Stimulated activated CD8-positive, alpha-beta memory T cell treated with anti-CD3 and anti-CD28 coated beads, Interleukin-7, amount 100 ng/mL, for 48 hours (primary cell): Measurements from ENCODE around the gene C2CD2.

ENCODE experiments used
- DNase-seq, 2 donors: peaks; one replicate each; pipeline ENCODE4 v3.0.0-alpha.2; 2020; ENCODE audit warnings: low read depth in 1 of 2; ENCODE audit errors: extremely low read depth in 1 of 2

C2CD2 gene

DNA sequence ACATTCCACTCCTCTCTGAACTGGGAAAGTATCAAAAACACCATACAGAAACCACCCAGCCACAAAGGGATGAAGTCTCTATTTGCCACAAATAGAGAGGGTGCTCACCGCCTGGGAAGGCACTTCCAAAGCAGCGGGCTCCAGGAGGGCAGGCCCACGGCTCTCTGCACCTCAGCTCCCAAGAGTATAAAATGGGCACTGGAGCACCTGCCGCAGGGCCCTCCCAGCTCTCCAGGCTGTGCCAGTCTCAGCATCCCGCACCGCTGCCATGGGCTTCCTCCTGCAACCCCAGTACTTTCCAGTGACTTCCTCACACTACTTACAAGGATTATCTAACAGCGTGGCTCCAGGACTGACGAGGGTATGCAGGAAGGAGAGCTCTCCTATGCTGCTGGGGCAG is 14.4 kb downstream of the C2CD2 start:
- DNase-seq: no peak

DNA sequence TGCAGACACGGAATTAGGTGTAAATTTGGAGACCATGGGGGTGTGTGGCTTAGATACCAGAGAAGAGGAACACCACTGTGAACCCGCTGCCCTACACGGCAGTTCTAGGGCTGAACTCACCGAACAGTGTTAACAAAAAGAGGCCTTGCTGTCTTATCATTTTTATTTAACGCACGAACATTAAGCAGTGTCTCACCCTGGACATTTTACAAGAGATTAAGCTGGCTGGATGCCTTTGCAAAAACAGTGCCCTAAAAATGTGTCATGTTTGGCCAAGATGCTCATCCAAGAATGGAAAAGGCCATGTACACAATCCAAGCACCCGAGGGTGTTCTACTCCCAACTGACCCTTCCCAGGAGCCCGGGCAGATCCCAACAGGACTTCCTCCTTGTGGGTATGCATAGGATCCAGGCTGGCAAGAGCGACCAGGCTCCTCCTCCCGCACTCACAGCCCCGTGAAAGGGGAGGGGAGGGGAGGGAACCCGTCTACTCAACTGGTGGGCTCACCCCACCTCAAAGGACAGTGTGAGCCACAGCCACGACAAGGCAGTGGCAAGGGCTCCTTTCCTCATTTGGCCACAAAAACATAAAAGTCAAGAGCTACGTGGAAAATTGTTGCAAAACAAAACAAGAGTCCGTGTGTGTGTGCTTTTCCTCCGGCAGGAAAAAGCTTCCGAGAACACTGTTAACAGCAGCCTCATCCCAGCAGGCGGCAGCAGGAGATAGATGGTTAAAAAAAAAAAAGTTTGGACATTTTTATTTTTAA is 20.3 kb downstream of the C2CD2 start:
- DNase-seq: no peak

DNA sequence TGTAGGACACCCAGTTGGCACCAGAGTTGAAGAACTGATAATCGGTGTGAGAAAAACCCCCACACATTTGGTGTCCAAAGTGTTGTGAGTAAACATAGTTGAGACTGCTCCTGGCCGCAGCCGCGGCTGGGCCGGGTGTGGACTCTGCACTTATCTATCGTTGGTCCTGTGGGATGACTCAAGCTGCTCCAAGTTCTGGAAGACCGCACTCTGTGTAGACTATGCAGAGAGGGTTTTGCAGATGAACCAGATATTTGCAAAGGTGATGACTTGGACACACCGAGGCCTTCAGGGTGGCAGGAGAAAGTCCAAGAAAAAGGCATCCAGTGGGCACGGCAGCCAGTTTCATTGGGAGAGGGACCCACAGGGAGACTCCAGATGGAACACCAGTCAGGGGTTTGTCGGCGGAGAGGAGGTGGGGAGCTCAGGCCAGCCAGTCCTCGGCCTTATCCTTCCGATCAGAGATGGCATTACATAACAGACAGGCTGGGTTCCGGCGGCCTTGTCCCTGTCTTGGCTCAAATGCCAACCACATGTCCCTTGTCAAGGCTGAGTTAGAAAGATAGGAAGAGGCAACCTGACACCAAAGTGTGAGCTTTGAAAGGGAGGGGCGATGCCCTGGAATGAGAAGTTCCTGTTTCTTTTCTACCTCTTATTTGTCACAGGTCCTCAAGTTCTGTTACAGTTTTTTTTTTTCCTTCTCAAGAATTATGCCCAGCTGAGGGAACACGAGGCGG is 21.1 kb downstream of the C2CD2 start:
- DNase-seq: no peak

DNA sequence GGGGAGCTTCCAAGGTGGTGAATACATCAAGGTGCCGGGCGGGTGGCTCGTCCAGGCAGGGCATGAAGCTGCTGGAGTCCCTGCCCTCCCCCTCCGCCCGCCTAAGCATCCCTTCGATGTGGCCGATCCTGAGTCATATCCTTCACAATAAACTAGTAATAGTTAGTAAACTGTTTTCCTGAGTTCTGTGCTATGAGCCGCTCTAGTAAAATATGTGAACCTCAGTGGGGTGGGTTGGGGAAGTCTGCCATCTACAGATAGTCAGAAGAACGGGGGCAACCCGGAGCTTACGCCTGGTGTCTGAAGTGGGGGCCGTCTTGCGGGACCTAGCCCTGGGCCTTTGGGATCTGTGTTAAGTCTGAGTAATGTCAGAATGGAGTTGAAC is 21.6 kb downstream of the C2CD2 start:
- no peak for DNase-seq

DNA sequence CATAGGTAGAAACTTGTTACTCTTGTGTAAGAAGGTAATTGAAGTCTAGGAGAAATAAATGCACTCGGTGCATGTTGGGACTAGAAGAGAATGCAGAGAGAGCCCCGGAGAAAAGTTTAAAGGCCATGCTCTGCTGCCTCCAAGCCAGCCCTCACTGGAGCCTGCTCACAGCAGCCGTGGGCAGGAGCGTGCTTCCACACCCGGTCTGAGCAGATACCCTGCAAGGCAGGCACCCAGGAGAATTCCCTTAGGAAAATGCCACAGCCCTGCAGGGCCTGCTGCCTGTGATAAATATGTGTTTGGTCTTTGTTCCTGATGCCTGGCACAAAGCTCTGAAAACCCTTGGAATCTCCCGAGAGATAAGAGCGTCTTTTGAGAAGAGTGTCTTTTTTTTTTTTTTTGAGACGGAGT is 22.8 kb downstream of the C2CD2 start:
- DNase-seq: no peak

DNA sequence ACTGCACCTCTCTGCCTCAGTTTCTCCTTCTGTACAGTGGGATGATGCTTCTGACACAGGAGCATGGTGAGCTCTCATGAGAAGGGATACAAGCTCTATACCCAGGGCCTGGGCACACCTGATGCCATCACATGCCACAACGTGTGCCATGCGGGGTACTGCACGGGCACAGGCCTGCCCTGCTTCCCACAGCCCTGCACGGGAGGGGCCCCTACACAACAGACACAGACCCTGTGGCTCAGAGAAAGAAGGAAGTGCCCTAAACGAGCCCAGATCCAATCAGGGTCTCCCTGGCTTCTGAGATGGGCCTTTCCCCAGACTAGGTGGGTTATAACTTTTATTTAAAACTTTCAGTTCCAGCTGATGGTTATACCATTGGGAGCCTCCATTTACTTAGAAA is 24.6 kb downstream of the C2CD2 start:
- no peak for DNase-seq

DNA sequence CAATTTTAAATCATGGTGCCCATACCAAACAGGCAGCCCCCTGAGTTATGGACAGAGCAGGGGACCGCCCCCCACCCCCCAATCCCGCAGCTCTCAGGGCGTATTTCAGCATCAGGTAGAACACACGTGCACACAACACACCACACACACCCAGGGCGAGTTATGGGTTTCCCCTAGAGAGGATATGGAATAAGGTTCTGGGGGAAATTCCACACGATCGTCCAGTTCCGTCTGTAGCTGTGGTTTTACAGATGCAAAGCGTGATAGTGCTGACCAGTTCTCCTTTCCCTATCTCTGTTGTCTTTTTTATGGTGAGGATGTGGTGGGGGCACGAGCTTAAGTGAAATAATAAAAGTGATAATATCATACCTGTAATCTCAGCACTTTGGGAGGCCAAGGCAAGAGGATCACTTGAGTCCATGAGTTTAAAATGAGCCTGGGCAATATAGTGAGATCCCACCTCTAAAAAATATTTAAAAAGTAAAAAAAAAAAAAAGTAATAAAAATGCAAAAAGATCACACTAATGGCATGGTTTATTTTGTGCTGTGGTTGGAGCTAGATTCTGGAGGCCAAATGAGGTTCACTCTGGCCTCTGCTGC is 25.1 kb downstream of the C2CD2 start:
- DNase-seq: no peak

DNA sequence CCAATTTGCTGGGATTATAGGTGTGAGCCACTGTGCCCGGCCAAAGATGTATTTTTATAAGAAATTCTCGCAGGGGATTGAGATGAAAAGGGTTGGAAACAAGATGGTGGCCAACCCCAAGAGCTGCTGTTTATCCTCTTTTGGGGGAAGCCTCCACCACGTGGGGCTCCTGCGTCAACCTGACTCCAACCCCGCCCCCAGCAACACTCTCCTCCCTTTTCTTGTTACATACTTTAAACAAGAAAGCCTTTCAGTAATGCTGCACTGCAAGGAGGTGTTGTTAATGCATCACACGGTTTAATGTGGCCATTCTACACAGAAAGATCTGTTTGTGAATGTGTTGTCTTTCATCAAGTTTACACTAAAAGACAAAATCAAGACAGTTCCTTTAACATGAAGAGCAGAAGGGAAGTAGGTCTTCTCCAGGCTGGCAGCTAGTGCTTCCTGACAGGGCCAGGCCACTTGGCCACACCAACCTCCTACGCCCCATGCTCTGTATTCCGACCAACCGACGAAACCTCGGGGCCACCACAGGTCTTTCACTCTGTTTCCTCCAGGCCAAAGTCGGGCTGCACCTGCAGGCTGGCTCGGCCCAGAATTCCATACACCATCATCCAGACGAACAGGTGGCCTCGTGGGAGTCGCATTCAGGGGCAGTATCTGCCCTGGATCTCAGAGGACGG is 25.9 kb downstream of the C2CD2 start:
- DNase-seq: no peak

DNA sequence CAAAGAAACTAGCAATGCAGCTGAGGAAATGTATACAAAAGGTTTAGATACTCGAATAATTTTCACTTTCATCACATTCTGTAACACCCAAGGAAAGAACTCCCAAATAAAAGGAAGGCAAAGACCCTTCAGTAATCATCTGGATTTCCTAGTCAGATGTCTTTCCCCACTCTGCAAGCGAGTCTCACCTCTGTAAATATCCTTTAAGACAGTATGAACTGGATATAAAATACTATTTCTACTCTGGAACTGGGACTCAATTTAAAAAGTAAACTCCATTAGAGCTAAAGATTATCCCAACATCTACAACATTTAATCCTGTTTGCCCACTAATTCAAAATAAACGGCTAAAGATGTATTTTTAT is 27.0 kb downstream of the C2CD2 start:
- DNase-seq: no peak

DNA sequence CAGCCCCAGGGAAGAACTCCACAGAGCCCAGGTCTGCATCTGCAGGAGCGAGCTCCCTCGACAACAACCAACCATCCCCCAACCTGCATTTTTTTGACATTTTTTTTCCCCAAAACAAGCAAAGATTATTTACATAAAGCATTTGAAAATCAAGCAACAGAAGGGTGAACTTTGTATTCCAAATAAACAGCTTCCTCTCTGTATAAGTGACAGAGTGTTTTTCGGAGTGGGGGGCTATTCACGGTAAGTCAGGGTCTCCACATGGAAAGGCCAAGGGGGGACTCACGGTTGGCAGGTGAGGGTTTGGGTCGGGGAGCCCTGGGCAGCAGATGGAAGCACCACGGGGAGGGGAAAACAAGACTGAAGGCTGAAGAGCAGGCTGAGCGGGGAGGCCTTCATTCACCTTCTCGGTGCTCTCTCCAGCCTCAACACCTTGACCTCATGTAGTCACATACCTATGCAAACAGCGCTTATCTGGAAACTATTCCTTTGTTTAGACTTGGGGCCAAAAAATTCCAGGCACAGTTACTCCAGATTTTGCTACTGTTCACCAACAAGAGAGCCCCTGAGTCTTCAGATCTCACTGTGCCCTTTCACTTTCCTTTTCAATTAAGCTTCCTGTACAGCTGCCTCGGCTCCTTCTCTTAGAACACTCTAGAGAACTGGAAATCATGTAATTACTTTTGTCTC is 27.6 kb downstream of the C2CD2 start:
- DNase-seq: no peak

DNA sequence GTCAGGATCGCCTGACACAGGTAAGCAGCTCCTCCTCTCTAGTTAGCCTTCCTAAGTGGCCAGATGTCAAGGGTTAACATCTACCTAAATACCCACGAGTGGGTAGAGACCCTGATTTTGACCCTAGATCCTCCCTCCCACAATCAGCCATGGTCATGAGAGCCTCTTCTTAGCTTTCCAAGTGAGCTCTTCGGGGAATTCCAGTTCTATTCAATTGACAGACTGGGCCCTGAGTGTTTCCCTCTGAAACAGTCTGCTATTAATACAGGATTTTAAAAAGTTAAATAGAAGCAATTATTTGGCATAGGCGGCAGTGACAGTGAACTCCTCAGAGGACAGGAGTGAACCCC is 28.1 kb downstream of the C2CD2 start:
- DNase-seq: no peak

DNA sequence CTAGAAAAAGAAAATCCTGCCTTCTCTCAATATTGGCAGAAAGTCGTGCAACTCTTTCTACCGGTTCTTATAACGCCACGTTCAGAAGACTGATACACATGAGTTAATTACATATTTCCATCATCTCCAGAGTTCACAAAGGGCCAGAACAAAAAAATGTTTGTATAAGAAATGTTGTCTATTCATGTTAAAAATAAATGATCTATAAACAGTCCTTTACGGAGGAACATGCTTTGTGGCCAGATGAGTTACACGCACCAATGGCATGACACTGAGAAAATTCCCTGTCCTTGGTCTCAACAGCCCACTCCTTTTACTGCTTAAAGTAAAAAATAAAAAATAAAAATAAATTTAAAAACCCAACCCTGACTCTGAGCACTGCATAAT is 29.5 kb downstream of the C2CD2 start:
- no peak for DNase-seq

DNA sequence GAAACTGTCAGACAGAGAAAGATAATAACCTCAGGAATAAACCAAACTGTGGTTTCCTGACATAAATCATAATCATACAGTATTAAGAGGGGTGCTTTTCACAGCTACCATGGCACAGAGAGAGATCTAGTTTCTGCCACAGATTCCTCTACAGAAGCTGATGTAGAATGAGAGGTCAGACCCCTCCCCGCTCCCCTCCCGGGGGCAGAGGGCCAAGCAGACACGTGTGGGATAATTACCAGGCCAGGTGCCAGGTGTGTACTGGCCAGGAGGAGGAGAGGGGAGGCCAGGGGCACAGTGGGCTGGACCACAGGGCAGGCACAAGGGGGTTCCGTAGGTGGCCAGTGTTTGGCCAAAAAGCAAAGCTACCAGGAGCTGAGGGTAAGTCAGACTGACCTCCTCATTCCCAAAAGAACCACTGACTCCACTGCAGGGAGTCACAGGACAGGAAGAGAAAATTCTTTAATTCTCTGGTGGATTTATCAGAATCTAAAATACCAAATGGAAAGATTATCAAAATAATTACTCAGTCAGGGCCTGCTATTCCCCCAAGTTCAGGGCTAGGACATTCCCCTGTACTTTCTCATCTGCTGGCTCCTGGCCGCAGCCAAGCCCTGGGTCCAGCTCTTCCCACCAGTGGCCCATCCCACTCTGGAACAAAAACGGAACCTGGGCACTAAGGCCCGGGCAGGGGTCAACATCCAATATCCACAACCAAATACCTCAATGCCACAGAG is 30.0 kb downstream of the C2CD2 start:
- DNase-seq: no peak

DNA sequence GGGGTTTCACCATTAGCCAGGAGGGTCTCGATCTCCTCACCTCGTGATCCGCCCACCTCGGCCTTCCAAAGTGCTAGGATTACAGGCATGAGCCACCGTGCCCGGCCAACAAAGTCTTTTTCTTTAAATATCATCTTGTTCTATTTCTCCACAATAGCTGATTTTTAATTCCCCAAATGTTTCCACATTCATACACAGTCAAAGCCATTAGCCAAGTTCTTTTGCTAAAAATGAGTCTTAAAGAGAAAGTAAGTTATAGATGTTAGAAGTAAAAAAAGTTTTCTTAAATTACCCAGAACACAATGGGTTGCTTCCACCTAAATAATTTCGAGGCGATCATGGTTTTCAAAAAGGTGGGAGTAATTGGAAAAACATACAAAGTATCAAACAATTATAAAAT is 30.6 kb downstream of the C2CD2 start:
- no peak for DNase-seq

DNA sequence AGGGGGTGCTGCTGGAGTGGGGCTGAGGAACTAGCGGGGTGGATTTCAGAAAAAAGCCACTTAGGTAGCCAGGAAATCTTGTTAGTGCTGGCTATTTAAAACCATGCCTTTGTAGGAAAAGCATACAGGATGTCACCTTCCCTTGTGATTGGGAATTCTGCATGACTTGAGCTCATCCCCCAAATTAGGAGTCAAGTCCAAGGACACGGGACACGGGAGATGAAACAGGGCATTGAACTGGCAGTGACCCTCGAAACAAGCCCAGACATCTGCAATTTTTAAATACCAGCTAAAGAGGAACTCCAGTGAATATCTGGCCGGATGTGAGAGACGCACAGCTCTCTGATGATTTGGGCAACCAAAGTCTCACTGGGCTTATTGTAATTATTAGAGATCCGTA is 32.8 kb downstream of the C2CD2 start:
- no peak for DNase-seq

DNA sequence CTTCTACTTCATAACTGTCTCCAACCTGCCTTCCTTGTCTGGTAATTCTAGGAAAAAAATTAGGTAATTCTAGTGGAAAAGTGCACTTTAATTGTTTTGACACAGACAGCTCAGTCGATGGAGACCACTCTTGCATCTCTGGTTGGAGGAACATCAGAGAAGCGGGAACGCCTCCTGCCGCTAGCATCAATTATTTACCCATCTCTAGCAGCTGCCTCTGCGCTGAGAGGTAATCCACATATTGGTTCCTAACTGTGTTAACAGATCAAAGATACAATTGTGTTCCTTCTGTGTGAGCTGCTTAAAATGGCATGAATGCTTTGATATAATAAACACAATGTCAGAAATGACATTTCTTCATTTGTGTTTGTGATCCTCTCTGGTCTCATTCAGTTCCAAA is 33.3 kb downstream of the C2CD2 start:
- no peak for DNase-seq

DNA sequence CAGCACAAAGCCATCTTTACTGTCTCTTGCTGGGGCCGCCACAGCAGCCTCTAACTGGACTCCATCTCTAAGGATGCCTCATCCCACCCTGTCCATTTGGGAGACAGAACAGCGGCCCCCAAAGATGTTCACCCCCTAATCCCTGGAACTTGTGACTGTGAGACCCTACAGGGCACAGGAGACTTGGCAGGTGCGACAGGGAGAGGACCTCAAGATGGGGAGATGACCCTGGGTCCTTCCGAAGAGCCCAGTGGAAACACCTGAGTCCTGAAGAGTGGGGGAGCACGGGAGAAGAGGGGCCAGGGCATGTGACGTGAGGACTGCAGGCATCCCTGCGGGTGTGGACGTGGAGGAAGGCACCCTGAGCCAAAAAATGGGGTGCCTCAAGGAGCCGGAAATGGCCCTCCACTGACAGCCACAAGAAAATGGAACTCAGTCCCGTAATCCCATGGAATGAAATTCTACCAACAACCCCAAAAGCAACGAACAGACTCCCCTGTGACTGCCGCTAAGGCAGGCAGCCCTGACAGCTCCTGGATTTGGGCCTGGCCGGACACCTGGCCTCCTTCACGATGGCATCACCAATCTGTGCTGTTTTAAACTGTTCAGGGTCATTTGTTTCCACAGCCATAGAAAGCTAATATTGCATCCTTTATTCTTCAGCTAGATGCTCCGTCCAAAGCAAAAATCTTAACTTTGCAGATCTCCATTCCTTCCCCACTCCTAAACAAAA is 34.0 kb downstream of the C2CD2 start:
- DNase-seq: no peak

DNA sequence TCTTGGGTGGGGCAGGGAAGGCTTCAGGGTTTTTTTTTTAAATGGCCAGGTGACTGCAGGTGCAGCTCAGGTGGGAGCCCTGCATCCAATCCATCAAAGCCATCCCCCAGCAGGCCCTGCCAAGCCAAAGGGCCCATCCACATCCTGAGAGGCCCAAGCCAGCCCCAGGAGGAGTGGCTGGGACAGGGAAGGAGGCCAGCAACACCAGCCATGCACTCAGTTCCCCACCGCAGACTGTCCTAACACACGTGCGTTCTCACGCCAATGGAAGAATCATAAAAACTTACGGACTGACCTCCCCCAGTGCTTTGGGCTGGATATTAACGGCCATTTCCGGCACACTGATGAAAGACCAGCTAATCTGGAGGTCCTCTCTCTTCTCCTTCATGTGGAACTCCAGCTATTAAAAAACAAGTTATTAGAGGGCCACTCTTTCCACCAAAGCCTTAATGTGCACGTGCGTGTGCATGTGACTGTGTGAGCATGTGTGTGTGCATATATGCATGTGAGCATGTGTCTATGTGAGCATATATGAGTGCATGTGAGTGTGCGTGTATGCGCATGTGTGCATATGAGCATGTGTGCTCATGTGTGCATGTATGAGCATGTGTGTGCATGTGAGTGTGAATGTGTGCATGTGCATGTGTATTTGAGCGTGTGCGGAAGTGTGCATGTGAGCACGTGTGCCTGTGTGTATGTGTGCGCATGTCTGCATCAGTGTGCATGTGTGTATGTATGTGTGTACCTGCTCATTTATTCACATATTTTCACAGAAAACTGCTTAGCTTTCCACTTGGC is 35.1 kb downstream of the C2CD2 start:
- no peak for DNase-seq

DNA sequence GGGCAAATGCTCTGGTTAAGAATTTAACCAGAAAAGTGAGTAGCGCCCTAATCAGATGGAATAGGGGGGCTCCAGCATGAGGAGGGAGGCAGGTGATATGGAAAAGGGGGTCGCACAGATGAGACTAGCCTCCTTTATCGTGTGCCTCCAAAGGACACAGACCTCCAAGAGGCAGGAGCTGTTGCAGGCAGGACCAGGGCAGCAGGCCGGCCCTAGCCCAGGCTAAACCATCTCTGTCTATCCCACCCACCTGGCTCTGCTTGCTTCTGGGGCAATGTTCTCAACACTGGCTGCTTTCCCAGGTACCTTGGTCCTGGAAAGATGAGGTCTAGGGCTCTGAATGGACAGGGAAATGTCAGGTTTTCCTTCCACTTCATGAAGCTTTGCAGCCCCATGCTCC is 36.3 kb downstream of the C2CD2 start:
- DNase-seq: no peak
